GM21786 (cell line): ENCODE data around the gene MEFV.
"Not testable (repeated sequence)": the region's sequence is repeated elsewhere in the genome, so short reads cannot be mapped to it uniquely, and the experiment has no call there.

Experiments used
- ATAC-seq: cut with Tn5 transposase; IDR thresholded peaks from one replicate; pipeline ENCODE4 v1.9.1; 2021; ENCODE audit not compliant: unreplicated experiment

The MEFV gene

DNA sequence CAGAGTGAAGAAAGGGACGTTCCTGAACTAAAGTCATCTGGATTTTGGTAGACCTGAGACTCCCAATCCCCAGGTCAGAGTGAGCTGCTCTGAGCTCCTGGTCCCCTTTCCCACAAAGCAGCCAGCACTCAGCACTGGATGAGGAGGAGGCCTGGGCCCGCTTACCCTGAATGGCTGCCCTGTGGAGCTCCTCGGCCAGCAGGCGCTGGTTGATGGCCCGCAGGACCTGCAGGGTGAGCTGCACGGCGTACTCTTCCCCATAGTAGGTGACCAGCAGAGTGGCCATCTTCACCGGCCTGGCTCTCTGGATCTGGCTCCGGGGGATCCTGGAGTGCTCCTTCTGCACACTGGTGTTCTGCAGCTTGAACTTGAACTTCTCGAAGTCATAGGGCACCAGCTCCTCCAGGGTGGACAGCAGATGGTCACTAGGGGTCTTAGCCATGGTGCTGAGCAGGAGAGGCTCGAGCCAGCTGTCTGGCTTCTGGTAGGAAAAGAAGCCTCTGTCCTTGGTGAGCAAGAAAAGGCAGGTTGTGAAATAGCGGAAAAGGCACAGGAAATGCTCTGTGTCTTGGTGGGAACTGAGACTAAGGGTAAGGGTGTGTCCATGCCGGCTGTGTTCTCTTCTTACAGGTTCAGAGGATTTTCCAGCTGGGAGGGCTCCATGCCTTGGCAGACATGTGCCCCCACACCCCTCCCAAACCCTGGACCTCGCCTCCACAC, at the start of gene MEFV:
MEFV (minus strand) TSS at position 488 of the 720 bp plus-strand sequence; CDS start at position 442, 46 bp downstream.
- ATAC-seq = no peak

DNA sequence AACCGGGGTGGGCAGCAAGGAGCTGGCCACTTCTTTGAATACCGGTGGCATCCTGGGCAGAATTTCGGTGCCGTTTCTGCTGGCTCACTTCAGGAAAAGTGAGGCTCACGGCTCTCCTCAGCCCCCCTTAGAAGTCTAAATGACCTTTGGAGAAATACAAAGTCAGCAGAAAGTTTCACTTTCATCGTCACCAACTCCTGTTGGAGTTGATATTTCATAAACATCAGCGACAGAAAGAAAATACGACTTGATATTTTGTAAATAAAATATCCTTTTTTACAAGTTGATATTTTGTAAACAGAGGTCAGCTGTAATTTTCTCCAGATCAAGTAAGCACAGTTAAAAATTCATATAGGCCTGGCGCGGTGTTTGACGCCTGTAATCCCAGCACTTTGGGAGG, 49.6 kb upstream of the MEFV start:
- no peak for ATAC-seq

- ATAC-seq = peak; percentile 95
Measured at GRCh38 chr16:3305109-3306068, 49.0 kb upstream of the MEFV start, which contains the start of the genes TIGD7 and ZNF75A. Gene TIGD7 (minus strand): TSS chr16:3305430. CDS start chr16:3300614, 4,816 bp downstream. Gene ZNF75A (plus strand): TSS chr16:3305497. CDS start chr16:3308429, 2,932 bp downstream.

GRCh38 chr16:3304370-3304769, 47.9 kb upstream of the MEFV start:
- ATAC-seq = no peak

GRCh38 chr16:3295783-3296182, 39.4 kb upstream of the MEFV start:
- ATAC-seq = no peak

DNA sequence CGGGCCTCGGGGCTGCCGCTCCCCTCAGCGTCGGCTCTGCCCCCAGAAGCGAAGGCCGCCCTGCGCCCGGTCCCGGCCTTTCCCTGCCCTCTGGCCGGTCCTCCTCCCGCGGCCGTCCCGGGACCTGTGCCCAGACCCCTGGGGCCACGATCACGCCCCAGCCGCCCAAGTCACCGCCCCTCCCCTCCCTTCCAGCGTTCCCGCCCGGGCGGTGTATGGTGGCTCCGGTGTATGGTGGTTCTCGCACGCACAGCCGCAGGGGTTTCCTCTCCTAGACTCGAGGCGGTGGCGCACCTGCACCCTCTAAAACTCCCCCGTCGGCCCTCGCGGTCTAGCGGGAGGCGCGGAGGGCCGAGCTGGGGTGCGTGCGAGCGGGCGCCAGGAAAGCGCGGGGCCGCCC, 38.8 kb upstream of the MEFV start:
- no peak for ATAC-seq

DNA sequence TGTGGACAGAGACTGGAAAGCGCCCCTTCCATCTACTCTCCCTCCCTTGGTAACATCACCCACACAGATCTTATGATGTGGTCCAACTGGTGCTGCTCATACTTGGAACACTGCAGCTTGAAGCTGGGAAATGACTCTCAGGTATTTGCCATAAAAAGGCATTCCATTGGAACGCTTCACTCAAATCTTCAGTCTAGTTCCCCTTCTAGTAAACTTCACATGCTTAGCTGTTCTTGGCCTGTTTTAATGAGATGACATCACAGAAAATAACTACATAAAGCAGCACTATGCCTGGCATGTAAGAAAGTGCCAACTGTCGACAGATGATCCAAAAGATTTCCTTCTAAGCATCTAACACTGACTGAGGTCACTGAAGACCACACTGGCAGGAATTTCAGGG, 36.2 kb upstream of the MEFV start:
- ATAC-seq = no peak

DNA sequence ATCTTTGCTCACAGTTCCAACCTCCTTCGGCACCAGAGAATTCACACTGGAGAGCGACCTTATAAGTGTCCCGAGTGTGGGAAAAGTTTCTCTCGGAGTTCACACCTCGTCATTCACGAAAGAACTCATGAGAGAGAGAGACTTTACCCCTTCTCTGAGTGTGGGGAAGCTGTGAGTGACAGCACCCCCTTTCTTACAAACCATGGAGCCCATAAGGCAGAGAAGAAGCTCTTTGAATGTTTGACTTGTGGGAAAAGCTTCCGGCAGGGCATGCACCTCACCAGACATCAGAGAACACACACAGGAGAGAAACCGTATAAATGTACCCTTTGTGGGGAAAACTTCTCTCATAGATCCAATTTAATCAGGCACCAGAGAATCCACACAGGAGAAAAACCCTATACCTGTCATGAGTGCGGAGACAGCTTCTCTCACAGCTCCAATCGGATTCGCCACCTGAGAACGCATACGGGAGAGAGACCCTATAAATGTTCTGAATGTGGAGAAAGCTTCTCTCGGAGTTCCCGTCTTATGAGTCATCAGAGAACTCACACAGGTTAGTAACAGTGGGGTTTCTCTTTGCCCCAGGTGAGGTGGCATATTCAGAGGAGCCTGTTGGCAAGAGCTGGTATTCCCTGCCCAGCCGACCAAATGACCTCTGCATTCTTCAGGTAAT, 33.7 kb upstream of the MEFV start:
- ATAC-seq = no peak

- ATAC-seq = no peak
Measured at GRCh38 chr16:3285131-3285530, 28.7 kb upstream of the MEFV start.

GRCh38 chr16:3283543-3284447, 27.4 kb upstream of the MEFV start:
- no peak for ATAC-seq

DNA sequence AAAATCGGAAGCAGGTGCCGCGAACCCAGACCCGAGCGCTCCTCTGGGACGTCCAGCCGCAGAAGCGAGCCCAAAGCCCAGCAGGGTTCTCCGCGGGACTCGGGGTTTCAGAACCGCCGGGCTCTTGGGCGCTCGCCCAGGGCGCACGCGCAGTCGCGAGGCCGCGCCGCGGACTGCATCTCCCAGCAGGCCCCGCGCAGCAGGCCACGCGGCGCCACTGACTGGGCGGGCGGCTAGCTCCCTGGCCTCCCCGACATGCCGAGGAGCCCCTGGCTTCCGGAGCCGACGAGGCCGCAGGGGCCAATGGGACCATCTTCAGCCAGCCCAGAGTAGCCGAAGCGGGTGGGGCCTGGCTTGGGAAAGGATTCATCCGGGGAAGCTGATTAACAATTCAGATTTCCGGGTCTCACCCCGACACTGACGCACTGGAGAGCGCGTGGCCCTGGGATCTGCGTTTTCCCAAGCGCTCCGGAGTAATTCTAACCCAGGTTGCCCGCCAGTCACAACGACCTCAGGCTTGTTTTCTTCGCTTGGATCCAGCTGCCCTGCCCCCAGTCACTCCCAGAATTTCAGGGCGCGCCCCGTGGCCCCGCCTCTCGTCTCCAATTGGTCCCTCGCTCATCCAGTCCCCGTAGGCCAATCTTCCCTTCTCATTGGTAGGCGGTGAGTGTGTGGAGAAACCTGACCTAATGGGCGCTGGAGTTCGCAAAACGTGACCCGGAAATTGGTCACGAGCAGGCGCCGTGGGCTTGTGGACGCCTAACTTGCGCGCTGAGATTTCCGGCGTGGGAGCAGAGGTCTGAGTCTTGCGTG, 26.5 kb upstream of the MEFV start, which contains the start of gene ZNF263:
ZNF263 (plus strand) TSS at position 762 of the 813 bp plus-strand sequence. CDS start 328 bp downstream, outside the sequence.
- ATAC-seq = peak; percentile 85

- peak; percentile 9 for ATAC-seq
Measured at GRCh38 chr16:3282103-3282729, 25.8 kb upstream of the MEFV start.

- ATAC-seq = no peak
Measured at GRCh38 chr16:3281222-3281820, 24.9 kb upstream of the MEFV start.

GRCh38 chr16:3276679-3277078, 20.2 kb upstream of the MEFV start:
- ATAC-seq = no peak

DNA sequence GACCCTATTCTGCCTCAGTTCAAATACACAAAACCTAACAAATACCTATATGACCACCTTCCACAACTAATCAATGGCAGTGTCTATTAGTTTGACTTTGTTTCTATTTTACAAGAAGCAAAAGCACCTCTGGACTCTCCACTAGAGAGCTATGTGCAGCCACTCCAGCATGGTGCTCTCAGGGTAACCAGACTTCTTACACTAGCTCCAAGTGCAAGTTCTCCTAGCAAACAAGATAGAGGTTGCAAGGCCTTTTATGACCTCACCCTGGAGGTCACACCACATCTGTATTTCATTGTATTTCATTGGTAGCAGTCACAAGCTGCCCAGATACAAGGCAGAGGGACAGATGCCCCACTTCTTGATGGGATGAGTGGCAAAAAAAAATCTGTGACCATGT, 18.5 kb upstream of the MEFV start:
- no peak for ATAC-seq

GRCh38 chr16:3274490-3274889, 18.1 kb upstream of the MEFV start:
- no peak for ATAC-seq

- not testable (repeated sequence) for ATAC-seq
Measured at GRCh38 chr16:3271281-3271680, 14.8 kb upstream of the MEFV start.

- ATAC-seq = not testable (repeated sequence)
Measured at GRCh38 chr16:3270718-3271117, 14.3 kb upstream of the MEFV start.
